GDM1 (cell line): ENCODE results near the gene SATB2.

Source experiments
- DNase-seq: peaks from one replicate; lab custom pipeline; 2025; lab: John Stamatoyannopoulos, UW

SATB2 gene

DNA sequence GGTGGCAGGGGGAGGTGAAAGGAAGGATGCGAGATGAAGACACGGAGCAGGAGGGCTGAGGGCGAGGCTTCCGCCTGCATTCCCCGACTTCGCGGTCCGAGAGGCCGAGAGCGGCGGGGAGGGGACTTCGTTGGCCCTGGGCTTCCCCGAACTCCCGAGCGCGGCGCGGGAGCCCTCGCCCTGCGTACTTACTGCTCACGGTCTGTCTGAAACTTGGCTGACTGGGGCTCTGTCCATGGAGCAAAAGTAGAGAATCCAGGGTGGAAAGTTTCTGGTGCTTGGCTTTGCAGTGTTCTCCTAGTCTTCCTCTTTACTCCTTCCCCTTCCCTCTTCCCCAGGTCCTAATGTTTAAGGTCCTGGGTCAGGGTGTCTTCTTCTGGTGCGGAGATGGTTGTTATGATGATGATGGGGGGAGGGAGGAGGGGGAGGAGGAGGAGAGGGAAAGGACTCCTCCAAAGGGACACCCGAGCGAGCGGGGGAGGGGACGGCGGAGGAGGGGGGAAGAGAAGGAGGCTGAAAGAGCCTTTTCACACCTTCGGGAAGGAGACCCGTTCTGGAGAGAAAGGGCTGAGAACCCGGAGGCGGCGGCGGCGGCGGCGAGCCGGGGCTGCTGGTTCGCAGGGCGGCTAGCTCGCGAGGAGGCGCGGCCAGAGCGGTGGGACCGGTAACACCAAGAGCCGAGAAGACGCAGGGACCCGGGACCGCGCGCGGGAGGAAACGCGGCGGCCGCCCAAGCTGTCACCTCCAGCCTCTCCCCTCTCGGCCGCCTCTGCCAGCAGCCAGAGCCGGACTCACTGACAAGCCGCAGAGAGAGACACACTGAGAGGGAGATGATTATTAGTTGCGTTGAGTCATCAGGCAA, at the start of gene SATB2:
Gene SATB2 (minus strand): TSS at position 793 of the 862 bp plus-strand sequence. CDS start 1,902 bp downstream, outside the sequence.
- DNase-seq = no peak

DNA sequence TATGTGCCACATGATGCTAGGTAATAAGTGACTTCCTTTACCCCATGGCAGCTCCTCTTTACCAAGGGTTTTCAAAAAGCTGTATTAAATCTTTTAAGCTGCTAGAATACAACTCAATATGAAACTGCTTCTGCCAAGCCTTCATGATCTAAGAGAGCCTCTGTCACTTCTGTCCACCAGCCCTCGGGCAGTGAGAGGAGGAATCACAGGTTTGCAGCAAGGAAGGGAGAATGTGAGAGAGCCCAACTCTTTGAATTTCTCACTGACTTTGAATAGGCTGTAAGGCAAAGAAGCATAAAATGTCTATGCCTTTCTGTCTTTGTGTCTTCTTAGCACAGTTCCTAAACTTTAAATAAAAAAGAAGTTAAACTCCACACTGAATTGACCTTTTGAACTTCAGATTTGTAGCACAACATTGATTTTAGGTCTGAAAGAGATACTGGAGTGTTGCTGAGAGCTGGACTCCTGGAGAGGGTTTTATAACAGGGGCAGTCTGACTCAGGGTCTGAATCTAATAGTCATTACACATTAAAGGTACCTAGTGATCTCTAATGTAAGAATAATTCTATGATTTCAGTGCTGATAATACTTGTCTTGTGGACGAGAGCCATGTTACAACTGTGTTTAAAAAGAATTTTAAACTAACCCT, 48.1 kb upstream of the SATB2 start:
- no peak for DNase-seq

DNA sequence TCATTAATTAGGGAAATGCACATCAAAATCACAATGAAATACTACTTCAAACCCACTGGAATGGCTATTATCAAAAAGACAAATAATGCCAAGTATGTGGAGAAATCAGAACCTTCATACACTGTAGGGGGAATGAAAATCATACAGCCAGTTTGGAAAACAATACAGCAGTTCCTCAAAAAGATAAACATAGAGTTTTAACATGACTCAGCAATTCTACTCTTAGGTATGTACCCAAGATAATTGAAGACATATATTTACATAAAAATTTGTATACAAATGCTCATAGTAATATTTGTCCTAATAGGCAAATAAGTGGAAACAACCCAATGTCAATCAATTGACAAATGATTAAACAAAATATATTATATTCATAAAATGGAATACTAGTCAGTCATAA, 45.4 kb upstream of the SATB2 start:
- DNase-seq = no peak

DNA sequence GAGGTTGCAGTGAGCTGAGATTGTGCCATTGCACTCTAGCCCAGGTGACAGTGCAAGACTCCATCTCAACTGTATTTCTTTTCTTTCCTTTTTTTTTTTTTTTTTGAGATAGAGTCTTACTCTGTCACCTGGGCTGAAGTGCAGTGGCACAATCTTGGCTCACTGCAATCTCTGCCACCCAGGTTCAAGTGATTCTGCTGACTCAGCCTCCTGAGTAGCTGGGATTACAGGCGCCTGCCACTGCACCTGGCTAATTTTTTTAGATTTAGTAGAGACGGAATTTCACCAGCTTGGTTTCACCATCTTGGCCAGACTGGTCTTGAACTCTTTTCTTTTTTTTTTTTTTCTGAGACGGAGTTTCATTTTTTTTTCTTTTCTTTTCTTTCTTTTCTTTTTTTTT, 41.3 kb upstream of the SATB2 start:
- DNase-seq = no peak

DNA sequence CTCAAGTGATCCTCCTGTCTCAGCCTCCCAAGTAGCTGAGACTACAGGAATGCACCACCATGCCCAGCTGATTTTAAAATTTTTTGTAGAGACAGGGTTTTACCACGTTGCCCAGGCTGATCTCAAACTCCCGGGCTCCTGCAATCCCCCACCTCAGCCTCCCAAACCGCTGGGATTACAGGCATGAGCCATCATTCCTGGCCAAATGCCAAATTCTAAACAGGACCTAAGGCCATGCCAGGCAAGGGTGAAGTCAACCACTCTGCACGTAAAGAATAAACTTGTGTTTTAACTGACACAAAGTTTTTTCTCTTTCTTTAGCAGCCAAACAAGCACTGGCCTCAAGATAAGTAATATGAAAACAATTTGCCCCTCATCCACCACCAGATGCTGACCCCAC, 37.4 kb upstream of the SATB2 start:
- no peak for DNase-seq

DNA sequence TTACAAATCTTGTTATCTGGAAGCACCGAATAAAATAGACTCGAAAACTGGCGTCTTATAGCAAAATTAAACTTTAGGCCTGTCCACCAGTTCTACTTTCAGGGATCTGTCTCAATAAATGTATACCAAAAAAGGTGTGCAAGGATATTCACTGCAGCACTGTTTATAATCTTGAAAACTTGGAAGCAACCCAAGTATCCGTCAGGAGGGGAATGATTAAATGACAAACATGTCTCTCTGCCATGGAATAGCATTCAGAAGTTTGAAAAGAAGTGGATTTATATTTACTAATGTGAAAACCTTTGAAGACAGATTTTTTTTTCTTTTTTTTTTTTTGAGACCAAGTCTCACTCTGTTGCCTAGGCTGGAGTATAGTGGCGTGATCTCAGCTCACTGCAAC, 32.3 kb upstream of the SATB2 start:
- DNase-seq = no peak

DNA sequence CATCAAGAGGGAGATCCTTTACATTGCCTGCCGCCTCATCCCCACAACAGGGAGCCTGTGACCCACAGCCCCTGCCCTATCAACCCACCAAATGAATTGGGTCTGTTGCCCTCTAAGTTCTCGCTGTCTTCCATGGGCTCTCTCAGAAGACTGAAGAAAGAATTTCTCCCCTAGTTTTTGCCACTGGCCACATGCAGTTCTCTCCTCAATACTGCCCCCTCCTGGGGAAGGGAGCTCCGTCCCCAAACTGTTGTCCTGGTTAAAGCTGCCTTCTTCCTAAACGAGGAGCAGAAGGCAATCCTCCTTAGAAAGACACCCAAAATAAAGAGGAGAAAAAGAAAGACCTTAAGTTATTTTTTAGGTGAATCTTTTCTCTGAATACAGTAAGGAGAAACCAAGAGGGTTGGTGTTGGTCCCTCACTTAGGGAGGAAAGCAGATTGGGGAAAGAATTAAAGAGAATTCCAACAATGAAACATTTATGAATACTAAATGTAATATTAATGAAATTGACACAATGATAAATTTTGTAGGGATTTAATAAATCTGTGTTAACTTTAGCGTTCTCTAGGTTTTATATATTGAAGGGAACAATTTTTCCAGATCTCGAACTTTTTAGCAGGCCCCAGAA, 31.1 kb upstream of the SATB2 start:
- peak; percentile 6 for DNase-seq

DNA sequence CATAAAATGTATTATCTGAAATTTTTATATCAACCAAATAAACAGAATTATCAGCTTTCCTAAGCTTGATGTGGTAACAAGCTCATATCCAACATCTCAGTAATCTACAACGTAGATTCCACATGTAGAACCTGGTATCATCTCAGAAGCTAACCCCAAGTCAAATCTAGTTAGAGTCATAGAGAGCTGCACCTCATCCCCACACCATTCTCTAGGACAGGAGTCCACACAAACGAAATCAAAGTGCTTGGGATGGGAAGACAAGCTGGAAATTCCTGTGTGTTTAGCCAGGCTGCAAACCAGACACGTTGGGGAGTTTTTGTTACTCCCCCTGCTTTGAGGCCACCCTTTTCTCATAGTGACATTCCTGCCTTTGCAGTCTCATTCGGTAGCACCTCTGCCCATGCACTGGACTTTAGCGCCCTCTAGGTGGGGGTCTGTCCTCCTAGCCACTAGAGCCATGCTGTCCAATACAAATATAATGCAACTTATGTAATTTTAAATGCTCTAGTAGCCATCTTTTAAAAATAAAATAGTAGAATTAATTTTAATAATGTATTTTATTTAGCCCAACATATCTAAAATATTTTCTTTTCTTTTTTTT, 28.1 kb upstream of the SATB2 start:
- peak; percentile 8 for DNase-seq

DNA sequence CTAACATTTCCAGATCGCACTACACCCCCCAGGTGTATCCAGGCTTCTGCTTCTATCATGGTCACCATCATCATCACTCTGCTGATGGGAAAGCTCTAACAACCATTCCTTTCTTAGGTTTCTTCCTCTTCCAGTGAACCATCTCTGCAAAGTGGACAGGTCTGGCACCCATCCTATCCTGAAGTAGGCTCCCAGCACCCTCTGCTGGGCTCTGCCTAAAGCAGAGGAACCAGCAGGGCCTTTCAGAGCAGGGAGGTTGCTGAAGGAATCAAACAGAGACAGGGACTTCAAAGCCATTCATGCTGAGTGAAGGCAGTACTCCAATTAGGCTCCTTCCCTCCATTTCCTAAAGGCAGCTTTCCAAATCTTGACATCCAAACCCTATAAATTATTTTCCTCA, 27.2 kb upstream of the SATB2 start:
- no peak for DNase-seq

DNA sequence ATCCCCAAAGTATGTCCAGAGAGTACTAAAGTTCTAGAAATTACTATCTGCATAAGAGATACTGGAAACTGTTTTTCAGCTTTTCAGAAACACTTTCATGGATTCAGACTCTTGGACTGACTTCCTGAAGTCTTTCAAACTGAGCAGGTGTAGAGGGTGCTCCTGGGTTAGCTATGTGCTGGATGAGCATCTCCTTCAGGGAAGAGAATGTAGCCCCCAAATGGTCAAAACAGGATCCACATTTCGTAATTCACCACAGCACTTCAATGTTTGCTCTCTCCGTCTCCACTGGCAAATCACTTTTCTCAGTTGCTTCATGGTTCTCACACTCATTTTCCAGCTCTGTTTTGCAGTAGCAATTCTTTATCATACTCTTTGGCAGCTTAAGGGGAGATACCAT, 23.2 kb upstream of the SATB2 start:
- DNase-seq = no peak

DNA sequence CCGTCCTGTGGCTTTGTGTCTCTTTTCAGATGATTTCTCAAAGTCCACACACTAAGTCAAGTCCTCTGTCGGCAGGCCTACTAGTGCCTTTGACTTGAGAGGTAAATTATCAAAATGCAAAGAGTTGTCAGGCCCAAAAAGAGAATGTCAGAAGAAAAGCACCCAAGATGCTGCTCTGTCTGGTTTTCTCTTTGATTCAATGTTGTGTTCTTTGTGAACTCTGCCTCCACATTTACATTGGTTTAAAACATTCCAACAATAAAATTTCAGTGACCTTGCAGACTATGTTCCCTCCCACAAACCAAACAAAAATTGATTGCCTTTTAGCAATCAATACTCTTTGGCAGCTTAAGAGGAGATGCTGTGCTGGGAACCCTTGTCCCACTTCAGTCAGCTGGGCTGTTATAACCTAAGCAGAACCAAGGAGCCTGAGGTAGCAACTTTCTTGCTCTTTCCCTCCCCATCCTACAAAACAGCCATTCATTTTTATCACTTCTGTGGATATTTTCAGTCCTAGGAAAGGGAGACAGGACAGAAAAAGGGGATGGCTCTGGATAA, 19.6 kb upstream of the SATB2 start:
- DNase-seq = no peak

DNA sequence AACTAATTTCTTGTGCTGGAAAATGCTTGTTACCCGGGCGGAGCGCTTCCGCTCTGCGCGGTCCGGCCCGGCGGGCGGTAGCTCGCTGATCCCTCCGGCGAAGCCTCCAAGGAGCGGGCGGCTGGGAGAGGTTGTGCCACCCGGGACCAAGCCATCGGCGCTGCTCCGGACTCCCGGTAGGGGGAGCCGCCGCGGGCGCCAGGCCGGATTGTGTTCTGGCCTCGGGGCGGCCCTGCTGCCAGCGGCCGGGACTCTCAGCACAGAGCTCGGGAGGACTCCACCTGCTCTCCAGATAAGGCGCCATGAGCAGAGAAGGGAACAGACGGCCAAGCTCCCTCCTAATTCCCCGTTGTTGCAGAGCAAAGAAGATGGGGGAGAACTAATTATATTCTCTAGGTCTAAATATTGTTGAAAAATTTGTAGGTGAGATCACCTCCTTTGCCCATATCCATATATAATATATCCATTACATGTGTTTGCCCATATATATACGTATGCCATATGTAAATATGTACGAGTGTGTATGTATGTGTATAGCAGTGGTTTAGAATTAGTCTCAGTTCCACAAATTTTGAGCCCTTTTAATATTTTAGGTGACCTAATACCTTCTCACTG, 13.8 kb upstream of the SATB2 start:
- DNase-seq = peak; percentile 24

DNA sequence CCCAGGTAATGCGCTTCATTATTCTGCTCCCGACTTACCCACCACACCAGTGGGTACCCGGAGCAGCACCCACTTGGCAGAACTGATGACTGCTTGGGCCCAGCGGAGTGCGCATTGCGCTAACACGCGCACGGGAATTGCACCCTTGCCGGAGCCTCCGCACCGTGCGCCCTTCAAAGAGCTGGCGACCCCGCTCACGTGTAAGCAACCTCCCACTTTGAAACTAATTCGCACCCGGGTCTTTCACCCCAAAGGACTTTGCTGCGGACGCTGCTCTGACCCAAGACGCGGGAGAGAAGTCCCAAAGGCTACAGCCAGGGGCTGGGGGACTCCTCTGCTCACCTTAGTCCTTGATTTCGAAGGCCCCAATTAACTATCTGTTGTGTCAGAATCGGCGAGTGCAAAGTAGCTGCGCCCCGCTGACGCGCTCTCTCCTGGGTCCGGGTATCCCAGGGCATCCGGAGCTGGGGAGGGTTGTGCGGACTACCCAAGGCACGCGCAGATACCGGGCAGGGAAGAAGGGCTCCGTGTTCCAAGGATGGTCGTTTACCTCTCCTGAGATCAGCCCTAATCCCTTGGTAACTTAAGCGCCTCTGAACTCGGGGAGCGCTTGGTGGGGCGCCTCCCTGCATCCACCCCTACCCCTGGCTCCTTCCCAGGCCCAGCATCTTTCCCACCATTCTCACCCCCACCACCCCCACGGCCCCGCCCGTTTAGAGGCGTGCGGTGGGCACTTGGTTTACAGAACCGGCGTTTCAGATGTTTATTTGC, 13.1 kb upstream of the SATB2 start:
- DNase-seq = no peak

DNA sequence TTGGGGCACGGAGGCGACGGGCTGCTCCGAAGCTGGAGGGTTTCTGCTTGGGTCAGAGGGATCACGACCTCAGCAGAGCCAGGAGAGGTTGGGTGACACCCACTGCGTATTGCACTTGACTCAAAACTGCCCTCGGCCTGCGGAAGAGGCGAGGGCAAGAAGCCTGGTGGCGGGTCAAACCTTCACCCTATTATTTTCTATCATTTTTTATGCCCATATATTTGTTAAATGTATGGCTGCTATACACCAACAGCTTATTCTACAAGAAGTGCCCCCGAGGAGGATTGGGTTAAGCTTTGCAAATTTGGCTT, 12.6 kb upstream of the SATB2 start:
- DNase-seq = no peak

DNA sequence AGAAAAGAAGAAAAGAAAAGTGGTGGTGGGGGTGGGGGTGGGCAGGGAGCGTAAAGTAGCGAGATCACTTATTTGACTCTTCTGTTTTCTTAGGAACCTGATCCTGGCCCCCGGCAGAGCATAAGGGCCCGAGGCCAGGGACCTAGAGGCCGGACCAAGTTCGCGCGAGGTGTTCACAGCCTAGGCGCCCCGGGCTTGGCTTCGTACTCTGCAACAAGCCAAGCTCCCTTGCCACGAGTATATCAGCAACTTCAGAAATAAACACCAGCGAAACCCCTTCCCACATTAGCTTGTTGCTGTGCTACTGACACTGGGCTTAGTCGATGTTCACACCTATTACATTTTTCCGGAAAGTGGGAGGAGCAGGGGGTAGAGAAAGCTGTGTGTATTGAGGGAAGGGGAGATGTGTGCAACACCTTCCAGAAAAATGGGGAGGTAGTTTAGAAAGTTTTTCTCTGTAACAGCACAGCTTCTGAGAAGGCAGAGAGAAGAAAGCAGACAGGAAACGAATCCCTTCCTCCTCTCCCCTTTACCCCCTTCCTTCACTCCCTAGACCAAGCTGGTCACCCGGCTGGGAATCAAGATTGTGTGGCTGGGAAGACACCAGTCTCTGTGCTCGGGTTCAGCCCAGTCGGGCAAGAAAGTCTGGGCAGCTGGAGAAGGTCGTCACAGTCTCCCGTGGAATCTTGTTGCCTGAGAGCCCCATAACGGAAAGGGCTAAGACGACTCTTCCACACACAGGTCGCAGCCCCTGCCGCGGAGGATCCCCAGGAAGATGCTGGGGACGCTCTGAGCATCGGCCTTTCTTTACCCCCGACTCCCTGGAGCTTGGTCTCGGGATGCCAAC, 12.0 kb upstream of the SATB2 start:
- no peak for DNase-seq

DNA sequence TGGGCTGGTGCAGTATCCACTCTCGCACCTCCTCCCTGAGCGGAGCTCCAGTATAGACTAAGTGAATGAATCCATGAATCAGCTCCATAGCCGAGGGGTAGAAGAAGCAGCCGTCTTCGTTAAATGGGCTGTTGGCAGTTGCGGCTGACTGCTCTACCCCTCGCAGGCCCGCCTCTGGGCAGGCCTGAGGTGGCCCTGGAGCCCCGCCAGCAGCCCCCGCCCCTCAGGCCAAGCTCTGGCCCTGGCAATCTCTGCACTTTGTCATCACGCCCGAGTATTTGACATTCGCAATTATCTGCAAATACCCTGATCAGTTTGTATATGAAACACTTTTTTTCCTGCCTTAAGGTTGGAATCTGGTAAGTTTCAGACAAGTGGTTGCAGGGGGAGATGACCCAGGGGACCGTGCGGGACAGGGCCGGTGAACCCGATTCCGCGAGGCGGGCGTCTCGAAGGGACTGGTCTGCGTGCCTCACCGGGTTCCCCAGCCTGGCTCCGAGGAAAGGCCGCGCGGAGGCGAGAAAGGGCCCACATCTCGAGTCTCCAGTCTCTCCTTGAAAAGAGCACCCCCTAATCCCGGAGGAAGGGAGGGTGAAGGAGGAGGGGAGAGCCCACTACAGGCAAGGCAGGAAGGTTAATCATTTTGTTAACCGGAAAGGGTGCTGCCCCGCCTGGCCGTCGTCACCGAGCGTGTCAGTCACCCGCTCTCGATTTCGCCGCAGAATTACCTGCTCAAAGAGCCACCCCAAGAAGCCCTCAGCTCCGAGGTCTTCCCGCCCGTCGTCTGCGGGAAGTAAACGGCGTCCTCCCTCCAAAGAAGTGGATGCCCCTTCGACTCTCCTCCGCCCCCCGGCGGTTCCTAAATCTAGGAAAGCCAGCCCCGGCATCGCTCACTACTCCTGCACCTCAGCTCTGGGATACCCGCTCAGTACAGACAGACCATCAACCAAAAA, 11.1 kb upstream of the SATB2 start:
- no peak for DNase-seq

DNA sequence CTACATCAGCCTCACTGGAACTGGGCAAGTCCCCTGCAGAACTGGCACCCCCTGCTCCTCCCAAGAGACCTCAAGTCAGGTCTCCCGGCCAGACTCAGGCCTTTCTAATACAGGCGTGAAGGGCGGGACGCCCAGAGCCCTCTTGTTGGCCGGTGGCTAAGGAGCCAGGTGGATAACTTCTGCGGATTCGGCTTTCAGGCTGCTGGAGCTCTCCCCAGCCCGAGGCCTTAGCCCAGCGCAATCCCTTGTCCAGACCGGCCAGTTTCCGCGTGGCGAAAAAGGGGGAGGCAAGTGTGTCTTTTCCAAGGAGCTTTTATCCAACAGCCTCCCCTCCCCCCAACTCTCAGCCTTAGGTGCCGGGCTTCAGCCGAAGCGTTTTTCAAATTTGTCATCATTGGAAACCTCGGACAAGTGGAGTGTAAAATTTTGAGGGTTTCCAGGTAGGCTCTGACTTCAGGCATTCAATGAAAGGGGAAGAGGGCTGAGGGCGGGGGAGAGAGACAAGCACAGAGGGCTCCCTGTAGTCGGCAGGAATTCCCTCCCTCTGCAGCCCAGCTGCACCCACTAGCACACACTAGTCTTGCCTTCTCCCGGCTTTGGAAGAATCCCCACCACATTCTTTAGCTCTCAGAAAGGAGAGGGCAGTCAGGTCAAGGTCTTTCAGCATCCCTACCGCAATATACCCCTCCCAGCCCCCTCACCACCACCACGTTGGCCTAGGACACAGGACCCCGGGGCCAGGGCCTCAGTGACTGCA, 9.5 kb upstream of the SATB2 start:
- no peak for DNase-seq

DNA sequence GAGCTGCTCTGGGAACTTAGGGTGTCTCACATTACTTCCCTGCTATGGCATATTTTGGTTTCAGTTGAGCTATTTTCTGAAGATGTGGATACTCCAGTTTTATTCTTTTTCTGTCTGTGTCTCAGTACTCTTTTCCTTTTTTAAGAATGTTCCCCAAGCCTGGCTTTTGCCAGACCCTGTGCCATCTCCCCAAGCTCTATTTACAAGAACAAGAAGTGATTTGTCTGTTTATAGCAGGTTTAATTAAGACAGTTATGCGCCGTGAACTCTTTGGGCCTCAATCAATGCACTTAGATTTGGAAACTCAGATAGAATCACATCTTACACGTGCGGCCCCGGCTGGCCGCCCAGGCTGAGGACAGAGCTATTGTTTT, 8.9 kb upstream of the SATB2 start:
- no peak for DNase-seq
